A673 (cell line): Measurements from ENCODE around the gene OR51E2. TPM values are rescaled to one million over a fixed set of nuclear protein-coding genes. Genes with fewer than 3 reads are reported as not detected.

Source experiments
- BruUV-seq: library from RNA; stranded (reverse); fragments of 400-500 nt; replicated peaks from 2 replicates; lab custom pipeline; 2021; lab: Mats Ljungman, UMichigan
- CTCF ChIA-PET: fragments of 300-600 bp; sonication (Branson Sonifier 250); formaldehyde crosslinking; loops from one replicate; lab custom pipeline; 2022; ENCODE audit warnings: antibody characterized with exemption; lab: Charles Lee
- POLR2A ChIA-PET: fragments of 300-600 bp; sonication (Branson Sonifier 250); formaldehyde crosslinking; loops from one replicate; lab custom pipeline; 2022; ENCODE audit warnings: antibody characterized with exemption; ENCODE audit not compliant: low non-redundant PET; lab: Charles Lee
- DNase-seq: peaks from one replicate; pipeline ENCODE4 v3.0.0-alpha.2; 2015; ENCODE audit warnings: low spot score
- H3K27ac ChIP-seq: fragments of 200-600 bp; sonication (generic); 2 replicates; pipeline ENCODE4 v1.5.1; 2016; ENCODE audit warnings: mixed run types, low read depth, mild to moderate bottlenecking, mixed read lengths, antibody characterized with exemption, low read length; ENCODE audit not compliant: poor library complexity, severe bottlenecking
- H3K27me3 ChIP-seq: fragments of 200-600 bp; sonication (generic); replicated peaks from 2 replicates; pipeline ENCODE4 v1.6.1; 2017; ENCODE audit warnings: mixed run types, low read depth, mild to moderate bottlenecking, mixed read lengths, antibody characterized with exemption, low read length; ENCODE audit not compliant: insufficient read depth, poor library complexity
- H3K36me3 ChIP-seq: fragments of 200-600 bp; sonication (generic); 2 replicates; pipeline ENCODE4 v1.6.1; 2016; ENCODE audit warnings: mixed run types, mild to moderate bottlenecking, mixed read lengths, antibody characterized with exemption, low read length; ENCODE audit not compliant: insufficient read depth, poor library complexity, severe bottlenecking
- H3K4me1 ChIP-seq: fragments of 200-600 bp; sonication (generic); 2 replicates; pipeline ENCODE4 v1.6.1; 2017; ENCODE audit warnings: mixed run types, mild to moderate bottlenecking, mixed read lengths, antibody characterized with exemption, low read length; ENCODE audit not compliant: insufficient read depth, poor library complexity, severe bottlenecking
- H3K4me3 ChIP-seq: fragments of 200-600 bp; sonication (generic); 2 replicates; pipeline ENCODE4 v1.5.1; 2016; ENCODE audit warnings: low read depth, mixed run types, mild to moderate bottlenecking, mixed read lengths, low read length; ENCODE audit not compliant: poor library complexity, severe bottlenecking
- H3K9me3 ChIP-seq: fragments of 200-600 bp; sonication (generic); 2 replicates; pipeline ENCODE4 v1.6.1; 2016; ENCODE audit warnings: mixed run types, low read depth, mild to moderate bottlenecking, mixed read lengths, antibody characterized with exemption, low read length; ENCODE audit not compliant: poor library complexity, severe bottlenecking
- CTCF ChIP-seq: fragments of 300-800, 200-600 bp; sonication (generic); conservative IDR thresholded peaks from 2 replicates; pipeline ENCODE4 v1.5.1; 2017; ENCODE audit warnings: low read depth, mild to moderate bottlenecking, antibody characterized with exemption, low read length, moderate library complexity, mixed read lengths
- EZH2 ChIP-seq: fragments of 200-600 bp; sonication (generic); IDR thresholded peaks from 2 replicates; pipeline ENCODE4 v1.6.1; 2017; ENCODE audit warnings: borderline replicate concordance, low read depth, mild to moderate bottlenecking, mixed read lengths, antibody characterized with exemption, low read length; ENCODE audit not compliant: poor library complexity, severe bottlenecking
- intact Hi-C: fragments of 100-400 bp; cut with micrococcal nuclease; formaldehyde crosslinking; loops from one replicate; pipeline ENCODE4 v1.10.0; 2022; ENCODE audit not compliant: unreplicated experiment
- total RNA-seq: library from RNA; stranded (reverse); gene quantifications from 2 replicates; pipeline ENCODE4 v1.2.3, GENCODE V29; 2021

The OR51E2 gene
- total RNA-seq, 1 experiment from 2014 or later, result not detected

GRCh38 chr11:4714300-4714699 lies 16.6 kb upstream of the OR51E2 start:
- Histone ChIP-seq H3K27ac (no peak overlapping the region), H3K4me3 (no peak overlapping the region), H3K9me3 (no peaks in the 10 kb centered on the region), H3K4me1 (no peaks in the 10 kb centered on the region), H3K36me3 (no peaks in the 10 kb centered on the region), H3K27me3 (peaks cover 5% of the 10 kb centered on the region)
- ChIA-PET POLR2A (no interaction called here), CTCF (no interaction called here)
- no TSS peak for BruUV-seq
- no peak for TF ChIP-seq CTCF
- TF ChIP-seq EZH2, result no peak
- intact Hi-C loops, result no loop called here
- no peak for DNase-seq

GRCh38 chr11:4713241-4713640 lies 15.6 kb upstream of the OR51E2 start:
- Histone ChIP-seq H3K9me3 (no peaks in the 10 kb centered on the region), H3K36me3 (no peaks in the 10 kb centered on the region), H3K27me3 (peaks cover 5% of the 10 kb centered on the region), H3K27ac (no peak overlapping the region), H3K4me1 (no peaks in the 10 kb centered on the region), H3K4me3 (no peak overlapping the region)
- POLR2A ChIA-PET, result interaction anchor here (0.6 kb wide), 1 partner anchor 232 kb away, joined by 3 read pairs; no protein-coding TSS in a partner anchor
- no peak for DNase-seq
- TF ChIP-seq CTCF, result no peak
- no TSS peak for BruUV-seq
- intact Hi-C loops, result no loop called here
- CTCF ChIA-PET, result no interaction called here

GRCh38 chr11:4704790-4705334 lies 7.2 kb upstream of the OR51E2 start:
- intact Hi-C loops, result no loop called here
- H3K27ac ChIP-seq, result no peak overlapping the region
- POLR2A ChIA-PET, result interaction anchor here (0.7 kb wide), 1 partner anchor 140 kb away, joined by 3 read pairs; no protein-coding TSS in a partner anchor
- TF ChIP-seq EZH2 (no peak), CTCF (no peak)
- H3K4me1 ChIP-seq, result peaks cover 15% of the 10 kb centered on the region
- BruUV-seq, result no TSS peak
- H3K4me3 ChIP-seq, result no peak overlapping the region
- H3K9me3 ChIP-seq, result no peaks in the 10 kb centered on the region
- no peaks in the 10 kb centered on the region for H3K36me3 ChIP-seq
- CTCF ChIA-PET, result no interaction called here
- no peak for DNase-seq
- H3K27me3 ChIP-seq, result no peaks in the 10 kb centered on the region
